ENCODE results near the gene SNX8. TPM values are rescaled to one million over a fixed set of nuclear protein-coding genes. Genes with fewer than 3 reads are reported as not detected.

The SNX8 gene
- total and polyA plus RNA-seq, 2 of the 13 experiments (the other 11 are each of a cell fraction or from before 2014, with no cell fraction given), result 20.6 to 45.2 TPM

GRCh38 chr7:2307690-2308107 lies 6.5 kb downstream of the SNX8 start:
- peaks cover 53% of the 10 kb centered on the region for H3K79me2 ChIP-seq (ENCODE audit: insufficient read depth, low read length)
- peaks cover 40% of the 10 kb centered on the region for H3K4me1 ChIP-seq (ENCODE audit: insufficient read depth, low read length)
- H3K36me3 ChIP-seq (replicated peaks in 1 of 2; ENCODE audit: control insufficient read depth in 1 of 2, insufficient read depth in 2 of 2, low read length in 2 of 2), result peaks cover 3 to 4% of the 10 kb centered on the region in 2 experiments; a peak in 1 of 5 replicates
- no peak for ATAC-seq
- H2AFZ ChIP-seq (ENCODE audit: low read length), result no peak overlapping the region
- no TSS peak for BruUV-seq (replicated peaks)
- in situ Hi-C loops (cut with HindIII; ENCODE audit: extremely low pct_ligation_motif_present, low pct_unique_long_range_greater_than_20kb) (loop anchor here (10.0 kb wide), 1 partner anchor 53 kb away; no protein-coding TSS in a partner anchor), intact Hi-C loops (cut with micrococcal nuclease; ENCODE audit: unreplicated experiment) (no loop called here)
- H3K9ac ChIP-seq (ENCODE audit: insufficient read depth, low read depth, low read length), result no peak overlapping the region
- FAIRE-seq, result no peak
- no peak overlapping the region for H3K4me3 ChIP-seq (replicated peaks in 1 of 3; ENCODE audit: insufficient read depth in 1 of 3, low read depth in 2 of 3, low read length in 3 of 3)
- no peak for DNase-seq (ENCODE audit: low spot score)
- CTCF ChIA-PET (ENCODE audit: low intra/inter-chr PET ratio, low total read pairs), result no interaction called here
- no peak overlapping the region for H3K4me2 ChIP-seq (ENCODE audit: low read depth, low read length)
- no peaks in the 10 kb centered on the region for H4K20me1 ChIP-seq (ENCODE audit: insufficient read depth, low read length)
- H3K27me3 ChIP-seq (ENCODE audit: control insufficient read depth in 1 of 2, insufficient read depth in 2 of 2, low read length in 2 of 2), result no peaks in the 10 kb centered on the region
- 91% methylated on average over 7 of the region's 7 CpGs for WGBS (ENCODE audit: low lambda C conversion rate)
- no peak for TF ChIP-seq ZSCAN5A (CRISPR knock-in tag; IDR thresholded peaks at IDR 0.05; ENCODE audit: borderline replicate concordance)
- POLR2A ChIA-PET, result no interaction called here
- no peaks in the 10 kb centered on the region for H3K9me3 ChIP-seq (ENCODE audit: low read length)
- no peak overlapping the region for H3K27ac ChIP-seq (ENCODE audit: extremely low read length, insufficient read depth, low read length)

DNA sequence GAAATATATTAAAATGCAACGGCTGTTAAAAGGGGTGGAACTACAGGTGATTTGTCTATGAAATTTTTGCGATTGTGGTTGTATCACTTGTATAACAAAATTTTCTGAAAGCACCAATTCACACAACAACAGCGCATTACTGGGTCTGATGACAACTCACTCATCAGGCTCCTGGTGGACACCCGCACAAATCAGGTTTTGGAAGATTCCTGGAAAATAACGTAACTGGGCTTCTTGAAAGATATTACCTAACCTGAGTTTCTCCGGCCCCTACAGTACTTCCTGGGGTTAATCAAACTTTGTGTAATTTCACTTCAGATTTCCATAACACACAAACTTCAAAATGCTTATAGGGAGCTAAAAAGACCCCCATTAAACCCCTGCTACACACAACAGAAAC lies 7.6 kb downstream of the SNX8 start:
- DNase-seq (ENCODE audit: low spot score) (no peak), ATAC-seq (no peak), FAIRE-seq (no peak)
- intact Hi-C loops (cut with micrococcal nuclease; ENCODE audit: unreplicated experiment) (no loop called here), in situ Hi-C loops (cut with HindIII; ENCODE audit: extremely low pct_ligation_motif_present, low pct_unique_long_range_greater_than_20kb) (loop anchor here (10.0 kb wide), 1 partner anchor 52 kb away; no protein-coding TSS in a partner anchor)
- WGBS (ENCODE audit: low lambda C conversion rate), result 93% methylated on average over 6 of the region's 6 CpGs
- Histone ChIP-seq H2AFZ (ENCODE audit: low read length) (no peak overlapping the region), H3K4me3 (replicated peaks in 1 of 3; ENCODE audit: insufficient read depth in 1 of 3, low read depth in 2 of 3, low read length in 3 of 3) (no peak overlapping the region), H3K36me3 (replicated peaks in 1 of 2; ENCODE audit: control insufficient read depth in 1 of 2, insufficient read depth in 2 of 2, low read length in 2 of 2) (peaks cover 3 to 4% of the 10 kb centered on the region in 2 experiments; a peak in 1 of 5 replicates), H3K4me1 (ENCODE audit: insufficient read depth, low read length) (peaks cover 30% of the 10 kb centered on the region), H3K27me3 (ENCODE audit: control insufficient read depth in 1 of 2, insufficient read depth in 2 of 2, low read length in 2 of 2) (no peaks in the 10 kb centered on the region), H4K20me1 (ENCODE audit: insufficient read depth, low read length) (no peaks in the 10 kb centered on the region), H3K9ac (ENCODE audit: insufficient read depth, low read depth, low read length) (no peak overlapping the region), H3K27ac (ENCODE audit: extremely low read length, insufficient read depth, low read length) (no peak overlapping the region), H3K9me3 (ENCODE audit: low read length) (no peaks in the 10 kb centered on the region), H3K79me2 (ENCODE audit: insufficient read depth, low read length) (peaks cover 44% of the 10 kb centered on the region), H3K4me2 (ENCODE audit: low read depth, low read length) (no peak overlapping the region)
- TF ChIP-seq CBX1 (IDR thresholded peaks at IDR 0.05; ENCODE audit: low read depth), result no peak
- TF ChIP-seq ZNF441 (CRISPR knock-in tag; IDR thresholded peaks at IDR 0.05; ENCODE audit: borderline replicate concordance), result no peak
- no peak for TF ChIP-seq SYNCRIP (IDR thresholded peaks at IDR 0.05; ENCODE audit: insufficient read depth, low read depth, low read length)
- no peak for TF ChIP-seq ZNF343 (CRISPR knock-in tag; IDR thresholded peaks at IDR 0.05)
- no peak for TF ChIP-seq ZBTB46 (CRISPR knock-in tag; IDR thresholded peaks at IDR 0.05; ENCODE audit: borderline replicate concordance)
- TF ChIP-seq ZNF552 (CRISPR knock-in tag; IDR thresholded peaks at IDR 0.05; ENCODE audit: borderline replicate concordance), result no peak
- TF ChIP-seq DMAP1 (CRISPR knock-in tag; IDR thresholded peaks at IDR 0.05), result no peak
- TF ChIP-seq ZMYM3 (CRISPR knock-in tag; IDR thresholded peaks at IDR 0.05), result no peak
- no peak for TF ChIP-seq TP53 (CRISPR knock-in tag; conservative IDR thresholded peaks at IDR 0.05)
- no peak for TF ChIP-seq MIER2 (CRISPR knock-in tag; IDR thresholded peaks at IDR 0.05)
- TF ChIP-seq ETV6 (CRISPR knock-in tag; conservative IDR thresholded peaks at IDR 0.05), result no peak
- no peak for TF ChIP-seq ZBTB21 (CRISPR knock-in tag; IDR thresholded peaks at IDR 0.05)
- BruUV-seq (replicated peaks), result no TSS peak
- CTCF ChIA-PET (ENCODE audit: low intra/inter-chr PET ratio, low total read pairs), result no interaction called here
- POLR2A ChIA-PET, result no interaction called here

Data from HepG2 (cell line).